Measurements from ENCODE around the gene TOR3A. TPM values are rescaled to one million over a fixed set of nuclear protein-coding genes. Genes with fewer than 3 reads are reported as not detected.

TOR3A gene
- total and polyA plus RNA-seq, 2 of the 13 experiments (the other 11 are each of a cell fraction or from before 2014, with no cell fraction given) = 14.7 to 28.4 TPM

- no peak for TF ChIP-seq FOXP4 (CRISPR knock-in tag; IDR thresholded peaks at IDR 0.05)
- no peak for TF ChIP-seq ZNF234 (CRISPR knock-in tag; conservative IDR thresholded peaks at IDR 0.05)
- TF ChIP-seq CCAR2 (optimal IDR thresholded peaks at IDR 0.05; ENCODE audit: low read depth, low read length) = no peak
- TF ChIP-seq NFATC3 (CRISPR knock-in tag; IDR thresholded peaks at IDR 0.05) = no peak
- TF ChIP-seq HMGA1 (CRISPR knock-in tag; conservative IDR thresholded peaks at IDR 0.05) = no peak
- TF ChIP-seq ZNF577 (CRISPR knock-in tag; IDR thresholded peaks at IDR 0.05; ENCODE audit: borderline replicate concordance, low read depth) = no peak
- TF ChIP-seq BATF2 (CRISPR knock-in tag; IDR thresholded peaks at IDR 0.05) = no peak
- no peak for TF ChIP-seq KLF9 (CRISPR knock-in tag; IDR thresholded peaks at IDR 0.05; ENCODE audit: low read depth)
- TF ChIP-seq BHLHE40 (IDR thresholded peaks at IDR 0.05; ENCODE audit: low read length) = peak; percentile 78
- peak; percentile 51; the same call in 1 of the 2 replicates for TF ChIP-seq ZFX (CRISPR knock-in tag; IDR thresholded peaks at IDR 0.05; ENCODE audit: low read depth)
- no peak for TF ChIP-seq LBX2 (CRISPR knock-in tag; IDR thresholded peaks at IDR 0.05; ENCODE audit: borderline replicate concordance)
These were observed 9.9 kb downstream of the TOR3A start (continued) for GRCh38 chr1:179091691-179092165.

Data from HepG2 (cell line).